Lung (tissue), 12 donors: Measurements from ENCODE around the gene TBC1D23. TPM values are rescaled to one million over a fixed set of nuclear protein-coding genes. Genes with fewer than 3 reads are reported as not detected.

Source experiments
- ATAC-seq: fragments of 200-7000 bp; cut with Tn5 transposase; one replicate; pipeline ENCODE4 v1.9.1; 2020; ENCODE audit warnings: moderate number of reproducible peaks; ENCODE audit not compliant: insufficient read depth, low FRiP score
- DNase-seq, 3 donors: peaks; one replicate each; pipeline ENCODE4 v3.0.0-alpha.2; 2013 to 2017
- H3K27ac ChIP-seq, 2 donors: one replicate each; pipeline ENCODE4 v1.5.1; 2013; ENCODE audit warnings: mild to moderate bottlenecking in 2 of 2, moderate library complexity in 2 of 2, control low read depth in 1 of 2, inconsistent platforms in 1 of 2, low read depth in 1 of 2, low read length in 1 of 2
- H3K27me3 ChIP-seq, 3 donors: one replicate each; pipeline ENCODE4 v1.5.1; 2013; ENCODE audit warnings: low read length in 2 of 3; ENCODE audit not compliant: control insufficient read depth in 3 of 3, insufficient read depth in 3 of 3
- H3K36me3 ChIP-seq, 4 donors: one replicate each; pipeline ENCODE4 v1.5.1; 2013; ENCODE audit warnings: low read length in 4 of 4, mild to moderate bottlenecking in 1 of 4, moderate library complexity in 1 of 4; ENCODE audit not compliant: control insufficient read depth in 4 of 4, insufficient read depth in 4 of 4
- H3K4me1 ChIP-seq, 5 donors: one replicate each; pipeline ENCODE4 v1.5.1; 2013; ENCODE audit warnings: low read length in 5 of 5, mild to moderate bottlenecking in 2 of 5, moderate library complexity in 1 of 5; ENCODE audit not compliant: control insufficient read depth in 5 of 5, insufficient read depth in 5 of 5
- H3K4me3 ChIP-seq: one replicate; pipeline ENCODE4 v1.5.1; 2013; ENCODE audit warnings: mild to moderate bottlenecking, control low read depth, moderate library complexity
- H3K9ac ChIP-seq, 2 donors: one replicate each; pipeline ENCODE4 v1.5.1; 2013; ENCODE audit warnings: low read length in 2 of 2, control low read depth in 1 of 2; ENCODE audit not compliant: insufficient read depth in 1 of 2
- H3K9me3 ChIP-seq, 4 donors: one replicate each; pipeline ENCODE4 v1.5.1; 2013; ENCODE audit warnings: low read length in 3 of 4, mild to moderate bottlenecking in 1 of 4, moderate library complexity in 1 of 4; ENCODE audit not compliant: control insufficient read depth in 4 of 4, insufficient read depth in 3 of 4
- CTCF ChIP-seq: IDR thresholded peaks from 2 replicates; pipeline ENCODE4 v1.5.1; 2012; ENCODE audit warnings: mild to moderate bottlenecking; ENCODE audit errors: control extremely low read depth, extremely low read depth
- WGBS, 2 donors: extraction: QIAGEN DNeasy Blood & Tissue Kit; methylation state at CpG; one replicate each; pipeline ENCODE4 v1.1.7; 2013; 5-methylcytosine and 5-hydroxymethylcytosine counted together
- polyA plus RNA-seq, 2 donors: library from polyadenylated mRNA; stranded (reverse); fragments of 200-250 nt; gene quantifications; one replicate each; pipeline ENCODE4 v1.2.1, GENCODE V29; 2013
- total RNA-seq, 2 donors: library from RNA; depleted of rRNA in 1 of 2; stranded (reverse); fragments of >200 nt in 1 of 2; gene quantifications; one replicate each; pipeline ENCODE4 v1.2.1, GENCODE V29; 2014 to 2021
- donor health status: control.
- donor health status: control.
- donor health status: Bipolar disorder and iron deficiency.
- donor health status: healthy.
- donor health status: DM: yes; HTN: yes; CAD: no.

Gene TBC1D23
- total and polyA plus RNA-seq, 4 donors: 15.7 to 60.6 (median 26.9) TPM

- no peaks in the 10 kb centered on the region for H3K27me3 ChIP-seq
- no peak for TF ChIP-seq CTCF
- ATAC-seq (no peak), DNase-seq (no peak)
- H3K4me3 ChIP-seq: no peak overlapping the region
- WGBS, 2 donors: 50 to 72% methylated on average over 4 of the region's 4 CpGs
- no peak overlapping the region for H3K27ac ChIP-seq
- H3K9me3 ChIP-seq: no peaks in the 10 kb centered on the region
- H3K4me1 ChIP-seq: no peaks in the 10 kb centered on the region
- H3K36me3 ChIP-seq: peaks cover 6 to 19% (median 13%) of the 10 kb centered on the region in 4 donors
- no peak overlapping the region for H3K9ac ChIP-seq
Observed at GRCh38 chr3:100299016-100299415, 38.2 kb downstream of the TBC1D23 start.

- DNase-seq (peak in 2 of 3 donors; percentile 12 to 30), ATAC-seq (no peak)
- no peak for TF ChIP-seq CTCF
- Histone ChIP-seq H3K9me3 (no peaks in the 10 kb centered on the region), H3K4me1 (no peaks in the 10 kb centered on the region), H3K27me3 (no peaks in the 10 kb centered on the region), H3K27ac (no peak overlapping the region), H3K36me3 (peaks cover 6 to 31% (median 16%) of the 10 kb centered on the region in 4 donors), H3K9ac (no peak overlapping the region), H3K4me3 (no peak overlapping the region)
- WGBS, 2 donors: 82 to 94% methylated on average over 1 of the region's 1 CpG
Observed at GRCh38 chr3:100306695-100307094, 45.9 kb downstream of the TBC1D23 start.

GRCh38 chr3:100310355-100310965 lies 49.7 kb downstream of the TBC1D23 start:
- DNase-seq (no peak), ATAC-seq (no peak)
- H3K27ac ChIP-seq: no peak overlapping the region
- no peak for TF ChIP-seq CTCF
- no peaks in the 10 kb centered on the region for H3K27me3 ChIP-seq
- H3K36me3 ChIP-seq: peaks cover 5 to 27% (median 17%) of the 10 kb centered on the region in 4 donors
- no peak overlapping the region for H3K9ac ChIP-seq
- H3K4me1 ChIP-seq: no peaks in the 10 kb centered on the region
- WGBS, 2 donors: 92 to 93% methylated on average over 3 of the region's 3 CpGs
- no peaks in the 10 kb centered on the region for H3K9me3 ChIP-seq
- H3K4me3 ChIP-seq: no peak overlapping the region

- Histone ChIP-seq H3K4me3 (no peak overlapping the region), H3K4me1 (no peaks in the 10 kb centered on the region), H3K27me3 (no peaks in the 10 kb centered on the region), H3K9ac (no peak overlapping the region), H3K27ac (no peak overlapping the region), H3K36me3 (peaks cover 6 to 27% (median 16%) of the 10 kb centered on the region in 4 donors), H3K9me3 (no peaks in the 10 kb centered on the region)
- TF ChIP-seq CTCF: no peak
- WGBS, 2 donors: 59 to 73% methylated on average over 2 of the region's 2 CpGs
- DNase-seq (no peak), ATAC-seq (no peak)
Observed at GRCh38 chr3:100311011-100311410, 50.2 kb downstream of the TBC1D23 start.
